IMR-90 (cell line): Measurements from ENCODE around the gene ROCK2. TPM values are rescaled to one million over a fixed set of nuclear protein-coding genes. Genes with fewer than 3 reads are reported as not detected.

Experiments
- ATAC-seq: fragments of 200-7000 bp; cut with Tn5 transposase; 2 replicates; pipeline ENCODE4 v1.9.1; 2020; ENCODE audit warnings: low read depth, mild to moderate bottlenecking, moderate library complexity
- BruUV-seq: library from RNA; stranded (reverse); fragments of 400-500 nt; replicated peaks from 2 replicates; lab custom pipeline; 2021; lab: Mats Ljungman, UMichigan
- CTCF ChIA-PET: fragments of 300-600 bp; formaldehyde crosslinking; extraction: SDS; loops from one replicate; lab custom pipeline; 2021; ENCODE audit warnings: antibody characterized with exemption; lab: Yijun Ruan, JAX
- POLR2A ChIA-PET: fragments of 300-600 bp; sonication (Branson Sonifier 250); formaldehyde crosslinking; loops from one replicate; lab custom pipeline; 2022; ENCODE audit warnings: antibody characterized with exemption; ENCODE audit not compliant: unreplicated experiment; lab: Charles Lee
- DNase-seq: peaks from one replicate; pipeline ENCODE4 v3.0.0; 2013
- H2AFZ ChIP-seq: replicated peaks from 2 replicates; pipeline ENCODE3; 2013; ENCODE audit warnings: low read length, mild to moderate bottlenecking; ENCODE audit not compliant: poor library complexity
- H2AK5ac ChIP-seq: 2 replicates; pipeline ENCODE4 v1.6.1; 2013; ENCODE audit warnings: low read depth, low read length, inconsistent platforms
- H2AK9ac ChIP-seq: replicated peaks from 2 replicates; pipeline ENCODE3; 2013; ENCODE audit warnings: mild to moderate bottlenecking, low read depth, low read length, moderate library complexity; ENCODE audit not compliant: poor library complexity
- H2BK120ac ChIP-seq: 2 replicates; pipeline ENCODE4 v1.6.1; 2013; ENCODE audit warnings: low read depth, low read length, inconsistent platforms
- H2BK15ac ChIP-seq: 3 replicates; pipeline ENCODE4 v1.6.1; 2013; ENCODE audit warnings: low read depth, low read length, inconsistent platforms
- H2BK20ac ChIP-seq: 2 replicates; pipeline ENCODE4 v1.6.1; 2013; ENCODE audit warnings: low read depth, mild to moderate bottlenecking, inconsistent platforms, low read length, moderate library complexity
- H2BK5ac ChIP-seq: 2 replicates; pipeline ENCODE4 v1.6.1; 2013; ENCODE audit warnings: mild to moderate bottlenecking, low read depth, low read length, inconsistent platforms; ENCODE audit not compliant: poor library complexity, severe bottlenecking
- H3K14ac ChIP-seq: replicated peaks from 2 replicates; pipeline ENCODE4 v1.6.1; 2013; ENCODE audit warnings: low read depth, low read length, inconsistent platforms
- H3K18ac ChIP-seq: 2 replicates; pipeline ENCODE4 v1.6.1; 2013; ENCODE audit warnings: low read depth, low read length, control low read depth
- H3K23ac ChIP-seq: 2 replicates; pipeline ENCODE4 v1.6.1; 2013; ENCODE audit warnings: low read depth, low read length, inconsistent platforms
- H3K27ac ChIP-seq: 2 replicates; pipeline ENCODE4 v1.5.1; 2013; ENCODE audit warnings: mild to moderate bottlenecking, control low read depth, low read length; ENCODE audit not compliant: insufficient read depth
- H3K27me3 ChIP-seq: 2 replicates; pipeline ENCODE4 v1.6.1; 2013; ENCODE audit warnings: low read length; ENCODE audit not compliant: control insufficient read depth, insufficient read depth
- H3K36me3 ChIP-seq: 2 replicates; pipeline ENCODE4 v1.6.1; 2013; ENCODE audit warnings: low read length, mixed read lengths; ENCODE audit not compliant: control insufficient read depth, insufficient read depth
- H3K4ac ChIP-seq: 2 replicates; pipeline ENCODE4 v1.6.1; 2013; ENCODE audit warnings: low read depth, low read length, inconsistent platforms
- H3K4me1 ChIP-seq: 2 replicates; pipeline ENCODE4 v1.6.1; 2013; ENCODE audit warnings: low read length, mixed read lengths; ENCODE audit not compliant: control insufficient read depth, insufficient read depth
- H3K4me2 ChIP-seq: 2 replicates; pipeline ENCODE4 v1.6.1; 2013; ENCODE audit warnings: low read depth, mild to moderate bottlenecking, control low read depth, low read length, moderate library complexity
- H3K4me3 ChIP-seq: 2 replicates; pipeline ENCODE4 v1.5.1; 2013; ENCODE audit warnings: low read depth, mild to moderate bottlenecking, control low read depth, low read length, moderate library complexity; ENCODE audit not compliant: insufficient read depth
- H3K56ac ChIP-seq: 2 replicates; pipeline ENCODE4 v1.6.1; 2013; ENCODE audit warnings: low read length, inconsistent platforms; ENCODE audit not compliant: insufficient read depth; ENCODE audit errors: extremely low read depth
- H3K79me1 ChIP-seq, 2 experiments: 2 replicates each; pipeline ENCODE4 v1.6.1; 2013; ENCODE audit warnings: low read length in 2 of 2, inconsistent platforms in 1 of 2, low read depth in 1 of 2
- H3K9ac ChIP-seq: 2 replicates; pipeline ENCODE4 v1.6.1; 2013; ENCODE audit warnings: low read depth, low read length, control low read depth
- H3K9me1 ChIP-seq: 2 replicates; pipeline ENCODE4 v1.6.1; 2013; ENCODE audit warnings: low read length, inconsistent platforms; ENCODE audit not compliant: insufficient read depth
- H3K9me3 ChIP-seq: 2 replicates; pipeline ENCODE4 v1.6.1; 2013; ENCODE audit warnings: low read length; ENCODE audit not compliant: control insufficient read depth, insufficient read depth
- H4K20me1 ChIP-seq: 2 replicates; pipeline ENCODE4 v1.6.1; 2013; ENCODE audit warnings: low read length, inconsistent platforms; ENCODE audit not compliant: insufficient read depth
- H4K5ac ChIP-seq: 2 replicates; pipeline ENCODE4 v1.6.1; 2013; ENCODE audit warnings: mild to moderate bottlenecking, low read depth, low read length, control low read depth
- H4K8ac ChIP-seq, 2 experiments: 2 replicates each; pipeline ENCODE4 v1.6.1; 2013; ENCODE audit warnings: low read depth in 2 of 2, low read length in 2 of 2, control low read depth in 1 of 2, inconsistent platforms in 1 of 2
- H4K91ac ChIP-seq: 2 replicates; pipeline ENCODE4 v1.6.1; 2013; ENCODE audit warnings: low read depth, low read length, inconsistent platforms; ENCODE audit not compliant: insufficient read depth
- BHLHE40 ChIP-seq: fragments of 150-350 bp; IDR thresholded peaks from 2 replicates; pipeline ENCODE4 v1.6.1; 2016; ENCODE audit warnings: mild to moderate bottlenecking, low read depth, low read length
- CEBPB ChIP-seq: IDR thresholded peaks from 2 replicates; pipeline ENCODE4 v1.6.1; 2012; ENCODE audit warnings: low read depth, low read length, improper control_type of control experiment
- CHD1 ChIP-seq: IDR thresholded peaks from 2 replicates; pipeline ENCODE4 v1.6.1; 2012; ENCODE audit warnings: low read depth, low read length, improper control_type of control experiment
- CTCF ChIP-seq: conservative IDR thresholded peaks from 2 replicates; pipeline ENCODE4 v1.5.1; 2012; ENCODE audit warnings: mild to moderate bottlenecking, low read depth, low read length, improper control_type of control experiment
- FOS ChIP-seq: fragments of 150-350 bp; IDR thresholded peaks from 2 replicates; pipeline ENCODE4 v1.6.1; 2016; ENCODE audit warnings: low read depth, low read length
- MAFK ChIP-seq: IDR thresholded peaks from 2 replicates; pipeline ENCODE4 v1.6.1; 2012; ENCODE audit warnings: low read depth, low read length, improper control_type of control experiment
- MAZ ChIP-seq: IDR thresholded peaks from 2 replicates; pipeline ENCODE4 v1.6.1; 2012; ENCODE audit warnings: low read depth, mild to moderate bottlenecking, low read length, improper control_type of control experiment, moderate library complexity, borderline replicate concordance
- MXI1 ChIP-seq: IDR thresholded peaks from 2 replicates; pipeline ENCODE4 v1.6.1; 2012; ENCODE audit warnings: low read depth, mild to moderate bottlenecking, low read length, moderate library complexity, borderline replicate concordance
- NFE2L2 ChIP-seq: fragments of 150-350 bp; IDR thresholded peaks from 2 replicates; pipeline ENCODE4 v1.6.1; 2016; ENCODE audit warnings: low read depth, mild to moderate bottlenecking, low read length
- RAD21 ChIP-seq: IDR thresholded peaks from 2 replicates; pipeline ENCODE4 v1.6.1; 2012; ENCODE audit warnings: low read length, improper control_type of control experiment
- RCOR1 ChIP-seq: IDR thresholded peaks from 2 replicates; pipeline ENCODE4 v1.6.1; 2012; ENCODE audit warnings: mild to moderate bottlenecking, low read length, improper control_type of control experiment; ENCODE audit not compliant: insufficient replicate concordance
- SMC3 ChIP-seq: fragments of 150-350 bp; IDR thresholded peaks from 2 replicates; pipeline ENCODE4 v1.6.1; 2016; ENCODE audit warnings: low read depth, mild to moderate bottlenecking, antibody characterized with exemption, low read length, moderate library complexity
- USF2 ChIP-seq: fragments of 150-350 bp; IDR thresholded peaks from 2 replicates; pipeline ENCODE4 v1.6.1; 2017; ENCODE audit warnings: mild to moderate bottlenecking, antibody characterized with exemption, low read length, low read depth
- WGBS, 2 experiments: methylation state at CpG; one replicate each; pipeline versions ENCODE4 v1.1.5 to v1.1.7; 2013; ENCODE audit warnings: missing lambda C conversion rate in 2 of 2; ENCODE audit not compliant: insufficient read length in 1 of 2; ENCODE audit errors: extremely low coverage in 2 of 2; 5-methylcytosine and 5-hydroxymethylcytosine counted together
- dilution Hi-C: fragments of 300-500 bp; cut with HindIII; formaldehyde crosslinking; loops from one replicate; pipeline ENCODE4 v1.14.3; 2018; ENCODE audit warnings: low sequenced_read_pairs; ENCODE audit not compliant: unreplicated experiment
- in situ Hi-C: fragments of 300-500 bp; cut with MboI; formaldehyde crosslinking; loops from 3 replicates; pipeline ENCODE4 v1.14.3; 2019; ENCODE audit warnings: low sequenced_read_pairs, inconsistent platforms, mixed read lengths
- intact Hi-C: fragments of 100-400 bp; cut with micrococcal nuclease; formaldehyde crosslinking; loops from 2 replicates; pipeline ENCODE4 v1.10.0; 2022
- polyA plus RNA-seq, 3 experiments: library from polyadenylated mRNA; depleted of rRNA; stranded (reverse); fragments of >200 nt; gene quantifications; 2 replicates each; pipeline ENCODE4 v1.2.3, GENCODE V29; 2012; ENCODE audit warnings: low replicate concordance in 1 of 3
- total RNA-seq: library from RNA; depleted of rRNA; stranded (reverse); fragments of >200 nt; gene quantifications from 2 replicates; pipeline ENCODE4 v1.2.3, GENCODE V29; 2012

ROCK2 gene
- total and polyA plus RNA-seq, 2 of the 4 experiments (the other 2 are of a cell fraction) = 9.0 to 28.3 TPM

- H3K14ac ChIP-seq = no peak overlapping the region
- H3K4me1 ChIP-seq = peaks cover 1% of the 10 kb centered on the region; the same call in 1 of the 2 replicates
- H3K18ac ChIP-seq = no peak overlapping the region
- no peak overlapping the region for H2BK20ac ChIP-seq
- no peak overlapping the region for H2AK9ac ChIP-seq
- no peak overlapping the region for H4K5ac ChIP-seq
- no peak overlapping the region for H3K4me2 ChIP-seq
- no peak overlapping the region for H3K56ac ChIP-seq
- no peaks in the 10 kb centered on the region for H3K27me3 ChIP-seq
- CTCF ChIA-PET = no interaction called here
- no peak overlapping the region for H3K27ac ChIP-seq
- no peak overlapping the region for H2BK120ac ChIP-seq
- no peak overlapping the region for H4K91ac ChIP-seq
- H4K8ac ChIP-seq = no peak overlapping the region
- dilution Hi-C loops (no loop called here), in situ Hi-C loops (no loop called here), intact Hi-C loops (no loop called here)
- no peak overlapping the region; the same call in 2 of the 3 replicates for H2BK15ac ChIP-seq
- H3K4me3 ChIP-seq = no peak overlapping the region
- ATAC-seq (no peak), DNase-seq (no peak)
- no peaks in the 10 kb centered on the region for H4K20me1 ChIP-seq
- H2BK5ac ChIP-seq = no peak overlapping the region
- H3K4ac ChIP-seq = no peak overlapping the region
- no peaks in the 10 kb centered on the region for H3K9me3 ChIP-seq
- H3K79me1 ChIP-seq = peaks cover 0 to 5% of the 10 kb centered on the region in 2 experiments; a peak in 2 of 4 replicates
- no peak overlapping the region for H3K9ac ChIP-seq
- no peak overlapping the region for H3K23ac ChIP-seq
- H2AFZ ChIP-seq = no peak overlapping the region
- TF ChIP-seq CHD1 (no peak), CEBPB (no peak), MXI1 (no peak), MAFK (no peak), NFE2L2 (no peak), MAZ (no peak), BHLHE40 (no peak), CTCF (no peak), RCOR1 (no peak), SMC3 (no peak), USF2 (no peak), FOS (no peak), RAD21 (no peak)
- peaks cover 2% of the 10 kb centered on the region for H3K36me3 ChIP-seq
- POLR2A ChIA-PET = no interaction called here
- no TSS peak for BruUV-seq
- H2AK5ac ChIP-seq = no peak overlapping the region
- no peaks in the 10 kb centered on the region for H3K9me1 ChIP-seq
- WGBS, 2 experiments = 88% methylated on average over 4 of the region's 15 CpGs; no CpG with 5 or more reads in 1 of the 2 experiments
These were observed 183.5 kb downstream of the ROCK2 start for GRCh38 chr2:11160731-11161455.
